IMR-90 (cell line): ENCODE measurements around the gene STRIP2.

Experiments used
- BHLHE40 ChIP-seq: fragments of 150-350 bp; IDR thresholded peaks from 2 replicates; pipeline ENCODE4 v1.6.1; 2016; ENCODE audit warnings: mild to moderate bottlenecking, low read depth, low read length
- CEBPB ChIP-seq: IDR thresholded peaks from 2 replicates; pipeline ENCODE4 v1.6.1; 2012; ENCODE audit warnings: low read depth, low read length, improper control_type of control experiment
- CHD1 ChIP-seq: IDR thresholded peaks from 2 replicates; pipeline ENCODE4 v1.6.1; 2012; ENCODE audit warnings: low read depth, low read length, improper control_type of control experiment
- ELK1 ChIP-seq: fragments of 150-350 bp; IDR thresholded peaks from 2 replicates; pipeline ENCODE4 v1.6.1; 2016; ENCODE audit warnings: low read depth, mild to moderate bottlenecking, low read length, moderate library complexity, borderline replicate concordance
- MAFK ChIP-seq: IDR thresholded peaks from 2 replicates; pipeline ENCODE4 v1.6.1; 2012; ENCODE audit warnings: low read depth, low read length, improper control_type of control experiment
- MAZ ChIP-seq: IDR thresholded peaks from 2 replicates; pipeline ENCODE4 v1.6.1; 2012; ENCODE audit warnings: low read depth, mild to moderate bottlenecking, low read length, improper control_type of control experiment, moderate library complexity, borderline replicate concordance
- NFE2L2 ChIP-seq: fragments of 150-350 bp; IDR thresholded peaks from 2 replicates; pipeline ENCODE4 v1.6.1; 2016; ENCODE audit warnings: low read depth, mild to moderate bottlenecking, low read length
- POLR2A ChIP-seq: IDR thresholded peaks from 2 replicates; pipeline ENCODE4 v1.6.1; 2012; ENCODE audit warnings: mild to moderate bottlenecking, low read depth, low read length
- RAD21 ChIP-seq: IDR thresholded peaks from 2 replicates; pipeline ENCODE4 v1.6.1; 2012; ENCODE audit warnings: low read length, improper control_type of control experiment
- RCOR1 ChIP-seq: IDR thresholded peaks from 2 replicates; pipeline ENCODE4 v1.6.1; 2012; ENCODE audit warnings: mild to moderate bottlenecking, low read length, improper control_type of control experiment; ENCODE audit not compliant: insufficient replicate concordance
- RFX5 ChIP-seq: IDR thresholded peaks from 2 replicates; pipeline ENCODE4 v1.8.0; 2012; ENCODE audit warnings: low read depth, mild to moderate bottlenecking, low read length, moderate library complexity
- SMC3 ChIP-seq: fragments of 150-350 bp; IDR thresholded peaks from 2 replicates; pipeline ENCODE4 v1.6.1; 2016; ENCODE audit warnings: low read depth, mild to moderate bottlenecking, antibody characterized with exemption, low read length, moderate library complexity
- USF2 ChIP-seq: fragments of 150-350 bp; IDR thresholded peaks from 2 replicates; pipeline ENCODE4 v1.6.1; 2017; ENCODE audit warnings: mild to moderate bottlenecking, antibody characterized with exemption, low read length, low read depth
- TF ChIP-seq, protein P1 (sequence below): conservative IDR thresholded peaks from 2 replicates; pipeline ENCODE4 v1.5.1; 2012; ENCODE audit warnings: mild to moderate bottlenecking, low read depth, low read length, improper control_type of control experiment

GRCh38 chr7:129436335-129436923 lies 2.2 kb downstream of the STRIP2 start:
- TF ChIP-seq POLR2A (no peak), RAD21 (no peak), MAZ (no peak), USF2 (no peak), CEBPB (no peak), BHLHE40 (no peak), ELK1 (no peak), RFX5 (no peak), CHD1 (no peak), SMC3 (no peak), RCOR1 (no peak), MAFK (no peak), NFE2L2 (no peak)
- TF ChIP-seq, protein P1, sequence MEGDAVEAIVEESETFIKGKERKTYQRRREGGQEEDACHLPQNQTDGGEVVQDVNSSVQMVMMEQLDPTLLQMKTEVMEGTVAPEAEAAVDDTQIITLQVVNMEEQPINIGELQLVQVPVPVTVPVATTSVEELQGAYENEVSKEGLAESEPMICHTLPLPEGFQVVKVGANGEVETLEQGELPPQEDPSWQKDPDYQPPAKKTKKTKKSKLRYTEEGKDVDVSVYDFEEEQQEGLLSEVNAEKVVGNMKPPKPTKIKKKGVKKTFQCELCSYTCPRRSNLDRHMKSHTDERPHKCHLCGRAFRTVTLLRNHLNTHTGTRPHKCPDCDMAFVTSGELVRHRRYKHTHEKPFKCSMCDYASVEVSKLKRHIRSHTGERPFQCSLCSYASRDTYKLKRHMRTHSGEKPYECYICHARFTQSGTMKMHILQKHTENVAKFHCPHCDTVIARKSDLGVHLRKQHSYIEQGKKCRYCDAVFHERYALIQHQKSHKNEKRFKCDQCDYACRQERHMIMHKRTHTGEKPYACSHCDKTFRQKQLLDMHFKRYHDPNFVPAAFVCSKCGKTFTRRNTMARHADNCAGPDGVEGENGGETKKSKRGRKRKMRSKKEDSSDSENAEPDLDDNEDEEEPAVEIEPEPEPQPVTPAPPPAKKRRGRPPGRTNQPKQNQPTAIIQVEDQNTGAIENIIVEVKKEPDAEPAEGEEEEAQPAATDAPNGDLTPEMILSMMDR = no peak
